GM12873 (cell line): ENCODE data around the gene ERG28.

Experiments used
- TF ChIP-seq, protein P1 (sequence below): IDR thresholded peaks from 2 replicates; pipeline ENCODE4 v1.5.1; 2012; ENCODE audit warnings: low read depth, mild to moderate bottlenecking, moderate library complexity, low read length, control low read depth; ENCODE audit not compliant: insufficient read depth; ENCODE audit errors: missing control alignments

Gene ERG28, protein sequence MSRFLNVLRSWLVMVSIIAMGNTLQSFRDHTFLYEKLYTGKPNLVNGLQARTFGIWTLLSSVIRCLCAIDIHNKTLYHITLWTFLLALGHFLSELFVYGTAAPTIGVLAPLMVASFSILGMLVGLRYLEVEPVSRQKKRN

DNA sequence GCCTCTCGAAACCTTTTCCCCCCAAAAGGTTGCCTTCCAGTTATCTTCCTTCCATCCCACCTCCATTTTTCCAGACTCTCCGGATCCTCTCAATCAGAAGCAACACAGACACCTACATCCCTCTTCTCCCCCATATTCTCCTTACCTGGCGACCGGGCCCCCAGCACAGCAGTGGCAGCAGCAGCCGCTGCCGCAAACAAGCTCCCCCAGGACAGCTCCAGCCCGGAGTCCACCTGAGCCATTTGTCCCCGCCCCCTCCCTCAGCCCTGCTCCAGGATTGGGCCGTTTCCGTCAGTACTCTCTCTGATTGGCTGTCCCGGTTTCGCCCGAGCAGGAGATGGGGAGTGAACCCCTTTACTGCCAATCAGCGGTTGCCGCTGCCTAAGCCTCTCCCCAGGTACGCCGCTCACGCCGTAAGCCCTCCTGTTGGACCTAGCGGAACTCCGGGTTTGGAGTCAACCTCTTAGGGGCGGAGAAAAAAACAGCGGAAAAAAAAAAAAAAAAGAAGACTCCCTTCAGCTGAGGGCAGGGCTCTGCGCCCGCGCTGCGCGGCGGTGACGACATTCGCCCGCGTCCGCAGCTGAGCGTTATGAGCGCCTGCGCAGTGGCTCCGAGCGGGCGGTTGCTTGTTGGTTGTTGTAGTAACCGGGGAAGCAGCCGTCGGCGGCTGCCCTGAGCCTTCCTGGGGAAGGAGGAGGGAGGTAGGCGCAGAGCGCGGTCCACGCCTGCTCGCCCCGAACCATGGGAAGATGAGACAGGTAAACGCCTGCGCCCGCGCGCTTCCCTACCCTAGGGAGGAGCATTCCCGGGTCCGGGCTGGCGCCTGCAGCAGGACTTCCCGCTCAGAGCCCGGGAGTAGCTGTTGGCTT is at the start of gene ERG28, which contains the start of gene TTLL5:
Gene ERG28 (minus strand): TSS at position 247 of the 869 bp plus-strand sequence. CDS start 3,374 bp downstream, outside the sequence.
Gene TTLL5 (plus strand): TSS at position 617 of the 869 bp plus-strand sequence. CDS start 1,904 bp downstream, outside the sequence.
- TF ChIP-seq, protein P1, sequence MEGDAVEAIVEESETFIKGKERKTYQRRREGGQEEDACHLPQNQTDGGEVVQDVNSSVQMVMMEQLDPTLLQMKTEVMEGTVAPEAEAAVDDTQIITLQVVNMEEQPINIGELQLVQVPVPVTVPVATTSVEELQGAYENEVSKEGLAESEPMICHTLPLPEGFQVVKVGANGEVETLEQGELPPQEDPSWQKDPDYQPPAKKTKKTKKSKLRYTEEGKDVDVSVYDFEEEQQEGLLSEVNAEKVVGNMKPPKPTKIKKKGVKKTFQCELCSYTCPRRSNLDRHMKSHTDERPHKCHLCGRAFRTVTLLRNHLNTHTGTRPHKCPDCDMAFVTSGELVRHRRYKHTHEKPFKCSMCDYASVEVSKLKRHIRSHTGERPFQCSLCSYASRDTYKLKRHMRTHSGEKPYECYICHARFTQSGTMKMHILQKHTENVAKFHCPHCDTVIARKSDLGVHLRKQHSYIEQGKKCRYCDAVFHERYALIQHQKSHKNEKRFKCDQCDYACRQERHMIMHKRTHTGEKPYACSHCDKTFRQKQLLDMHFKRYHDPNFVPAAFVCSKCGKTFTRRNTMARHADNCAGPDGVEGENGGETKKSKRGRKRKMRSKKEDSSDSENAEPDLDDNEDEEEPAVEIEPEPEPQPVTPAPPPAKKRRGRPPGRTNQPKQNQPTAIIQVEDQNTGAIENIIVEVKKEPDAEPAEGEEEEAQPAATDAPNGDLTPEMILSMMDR = no peak

GRCh38 chr14:75709207-75709812 is 48.6 kb upstream of the ERG28 start:
- TF ChIP-seq, protein P1 = peak; percentile 78

- TF ChIP-seq, protein P1 = no peak
Observed at GRCh38 chr14:75705014-75705413, 44.3 kb upstream of the ERG28 start.

- TF ChIP-seq, protein P1 = no peak
Observed at GRCh38 chr14:75703467-75703866, 42.8 kb upstream of the ERG28 start.

DNA sequence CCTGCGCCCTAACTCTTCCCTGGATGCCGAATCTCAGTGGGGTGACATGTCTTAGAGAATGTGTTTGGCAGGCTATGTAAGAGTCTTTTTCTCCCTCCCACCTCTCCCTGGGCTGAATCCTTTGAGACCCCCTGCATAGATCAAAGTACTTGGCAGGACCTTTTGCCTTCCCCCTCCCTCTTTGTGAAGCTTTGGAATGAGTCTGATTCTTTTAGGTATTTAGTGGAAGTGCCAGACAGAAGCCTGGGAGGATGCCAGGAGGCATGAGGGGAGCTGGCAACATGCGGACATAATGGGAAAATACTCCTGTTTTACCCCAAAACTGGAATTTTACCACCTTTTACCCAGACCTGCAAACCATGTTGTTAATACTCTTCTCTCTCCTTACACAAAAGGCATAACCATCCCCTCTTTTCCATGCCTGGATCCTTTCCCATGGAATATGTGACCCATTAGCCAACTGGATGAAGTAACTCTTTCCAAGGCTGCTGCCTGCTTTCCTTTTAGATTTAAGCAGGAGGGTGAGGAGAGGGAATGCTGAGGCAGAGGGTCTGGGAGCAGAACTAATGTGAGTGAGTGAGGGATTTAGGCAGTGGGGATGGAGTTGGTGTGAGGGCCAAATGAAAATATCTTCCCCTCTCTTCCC is 42.1 kb upstream of the ERG28 start:
- TF ChIP-seq, protein P1 = no peak

- TF ChIP-seq, protein P1 = no peak
Observed at GRCh38 chr14:75702122-75702521, 41.4 kb upstream of the ERG28 start.
